Measurements from ENCODE around the gene PNPLA7.
"Not testable (repeated sequence)": the region's sequence is repeated elsewhere in the genome, so short reads cannot be mapped to it uniquely, and the experiment has no call there.

Gene PNPLA7

GRCh38 chr9:137543237-137543963 is 6.8 kb downstream of the PNPLA7 start:
- Histone ChIP-seq H3K4me3 (ENCODE audit: low read length in 2 of 2) (no peak overlapping the region), H3K36me3 (ENCODE audit: control insufficient read depth in 2 of 2, insufficient read depth in 2 of 2, low read length in 2 of 2) (peaks cover 0 to 2% of the 10 kb centered on the region in 2 donors), H3K27ac (ENCODE audit: low read depth in 2 of 2, low read length in 2 of 2) (no peak overlapping the region), H3K4me1 (ENCODE audit: control insufficient read depth in 2 of 2, insufficient read depth in 2 of 2, low read length in 2 of 2) (peaks cover 0 to 3% of the 10 kb centered on the region in 2 donors), H3K27me3 (ENCODE audit: control insufficient read depth in 2 of 2, insufficient read depth in 2 of 2, low read length in 2 of 2) (no peaks in the 10 kb centered on the region), H3K9me3 (ENCODE audit: control insufficient read depth in 2 of 2, low read length in 2 of 2) (no peaks in the 10 kb centered on the region), H3K9ac (ENCODE audit: low read depth in 1 of 2, low read length in 2 of 2) (no peak overlapping the region)

- H3K36me3 ChIP-seq (ENCODE audit: control insufficient read depth in 2 of 2, insufficient read depth in 2 of 2, low read length in 2 of 2): peaks cover 0 to 2% of the 10 kb centered on the region in 2 donors
- no peaks in the 10 kb centered on the region for H3K9me3 ChIP-seq (ENCODE audit: control insufficient read depth in 2 of 2, low read length in 2 of 2)
- H3K4me3 ChIP-seq (ENCODE audit: low read length in 2 of 2): no peak overlapping the region
- H3K9ac ChIP-seq (ENCODE audit: low read depth in 1 of 2, low read length in 2 of 2): no peak overlapping the region
- no peaks in the 10 kb centered on the region for H3K27me3 ChIP-seq (ENCODE audit: control insufficient read depth in 2 of 2, insufficient read depth in 2 of 2, low read length in 2 of 2)
- no peak overlapping the region for H3K27ac ChIP-seq (ENCODE audit: low read depth in 2 of 2, low read length in 2 of 2)
- H3K4me1 ChIP-seq (ENCODE audit: control insufficient read depth in 2 of 2, insufficient read depth in 2 of 2, low read length in 2 of 2): peaks cover 0 to 3% of the 10 kb centered on the region in 2 donors
Measured at GRCh38 chr9:137542486-137542885, 7.7 kb downstream of the PNPLA7 start.

- H3K9ac ChIP-seq (ENCODE audit: low read depth in 1 of 2, low read length in 2 of 2): no peak overlapping the region
- no peak overlapping the region for H3K27ac ChIP-seq (ENCODE audit: low read depth in 2 of 2, low read length in 2 of 2)
- no peaks in the 10 kb centered on the region for H3K9me3 ChIP-seq (ENCODE audit: control insufficient read depth in 2 of 2, low read length in 2 of 2)
- peaks cover 0 to 2% of the 10 kb centered on the region in 2 donors for H3K36me3 ChIP-seq (ENCODE audit: control insufficient read depth in 2 of 2, insufficient read depth in 2 of 2, low read length in 2 of 2)
- peaks cover 0 to 3% of the 10 kb centered on the region in 2 donors for H3K4me1 ChIP-seq (ENCODE audit: control insufficient read depth in 2 of 2, insufficient read depth in 2 of 2, low read length in 2 of 2)
- H3K27me3 ChIP-seq (ENCODE audit: control insufficient read depth in 2 of 2, insufficient read depth in 2 of 2, low read length in 2 of 2): no peaks in the 10 kb centered on the region
- no peak overlapping the region for H3K4me3 ChIP-seq (ENCODE audit: low read length in 2 of 2)
Measured at GRCh38 chr9:137540536-137540935, 9.7 kb downstream of the PNPLA7 start.

GRCh38 chr9:137538058-137538457 is 12.1 kb downstream of the PNPLA7 start:
- Histone ChIP-seq H3K27ac (ENCODE audit: low read depth in 2 of 2, low read length in 2 of 2) (no peak overlapping the region), H3K9ac (ENCODE audit: low read depth in 1 of 2, low read length in 2 of 2) (no peak overlapping the region), H3K27me3 (ENCODE audit: control insufficient read depth in 2 of 2, insufficient read depth in 2 of 2, low read length in 2 of 2) (no peaks in the 10 kb centered on the region), H3K36me3 (ENCODE audit: control insufficient read depth in 2 of 2, insufficient read depth in 2 of 2, low read length in 2 of 2) (peaks cover 0 to 2% of the 10 kb centered on the region in 2 donors), H3K9me3 (ENCODE audit: control insufficient read depth in 2 of 2, low read length in 2 of 2) (no peaks in the 10 kb centered on the region), H3K4me3 (ENCODE audit: low read length in 2 of 2) (no peak overlapping the region), H3K4me1 (ENCODE audit: control insufficient read depth in 2 of 2, insufficient read depth in 2 of 2, low read length in 2 of 2) (peaks cover 4 to 9% of the 10 kb centered on the region in 2 donors)

GRCh38 chr9:137536594-137537131 is 13.5 kb downstream of the PNPLA7 start:
- H3K9ac ChIP-seq (ENCODE audit: low read depth in 1 of 2, low read length in 2 of 2); H3K27ac ChIP-seq (ENCODE audit: low read depth in 2 of 2, low read length in 2 of 2); H3K4me3 ChIP-seq (ENCODE audit: low read length in 2 of 2); H3K27me3 ChIP-seq (ENCODE audit: control insufficient read depth in 2 of 2, insufficient read depth in 2 of 2, low read length in 2 of 2); H3K9me3 ChIP-seq (ENCODE audit: control insufficient read depth in 2 of 2, low read length in 2 of 2); H3K4me1 ChIP-seq (ENCODE audit: control insufficient read depth in 2 of 2, insufficient read depth in 2 of 2, low read length in 2 of 2); H3K36me3 ChIP-seq (ENCODE audit: control insufficient read depth in 2 of 2, insufficient read depth in 2 of 2, low read length in 2 of 2): not testable (repeated sequence)

- no peaks in the 10 kb centered on the region for H3K9me3 ChIP-seq (ENCODE audit: control insufficient read depth in 2 of 2, low read length in 2 of 2)
- H3K4me3 ChIP-seq (ENCODE audit: low read length in 2 of 2): no peak overlapping the region
- no peak overlapping the region for H3K27ac ChIP-seq (ENCODE audit: low read depth in 2 of 2, low read length in 2 of 2)
- H3K27me3 ChIP-seq (ENCODE audit: control insufficient read depth in 2 of 2, insufficient read depth in 2 of 2, low read length in 2 of 2): no peaks in the 10 kb centered on the region
- peaks cover 4 to 12% of the 10 kb centered on the region in 2 donors for H3K4me1 ChIP-seq (ENCODE audit: control insufficient read depth in 2 of 2, insufficient read depth in 2 of 2, low read length in 2 of 2)
- H3K36me3 ChIP-seq (ENCODE audit: control insufficient read depth in 2 of 2, insufficient read depth in 2 of 2, low read length in 2 of 2): no peaks in the 10 kb centered on the region
- no peak overlapping the region for H3K9ac ChIP-seq (ENCODE audit: low read depth in 1 of 2, low read length in 2 of 2)
Measured at GRCh38 chr9:137535120-137535428, 15.1 kb downstream of the PNPLA7 start.

GRCh38 chr9:137534256-137535119 is 15.7 kb downstream of the PNPLA7 start:
- no peak overlapping the region for H3K4me3 ChIP-seq (ENCODE audit: low read length in 2 of 2)
- H3K9me3 ChIP-seq (ENCODE audit: control insufficient read depth in 2 of 2, low read length in 2 of 2): no peaks in the 10 kb centered on the region
- H3K9ac ChIP-seq (ENCODE audit: low read depth in 1 of 2, low read length in 2 of 2): no peak overlapping the region
- peaks cover 4 to 12% of the 10 kb centered on the region in 2 donors for H3K4me1 ChIP-seq (ENCODE audit: control insufficient read depth in 2 of 2, insufficient read depth in 2 of 2, low read length in 2 of 2)
- no peak overlapping the region for H3K27ac ChIP-seq (ENCODE audit: low read depth in 2 of 2, low read length in 2 of 2)
- no peaks in the 10 kb centered on the region for H3K36me3 ChIP-seq (ENCODE audit: control insufficient read depth in 2 of 2, insufficient read depth in 2 of 2, low read length in 2 of 2)
- no peaks in the 10 kb centered on the region for H3K27me3 ChIP-seq (ENCODE audit: control insufficient read depth in 2 of 2, insufficient read depth in 2 of 2, low read length in 2 of 2)

GRCh38 chr9:137532891-137533468 is 17.2 kb downstream of the PNPLA7 start:
- not testable (repeated sequence) for H3K27me3 ChIP-seq (ENCODE audit: control insufficient read depth in 2 of 2, insufficient read depth in 2 of 2, low read length in 2 of 2); H3K9ac ChIP-seq (ENCODE audit: low read depth in 1 of 2, low read length in 2 of 2); H3K27ac ChIP-seq (ENCODE audit: low read depth in 2 of 2, low read length in 2 of 2); H3K36me3 ChIP-seq (ENCODE audit: control insufficient read depth in 2 of 2, insufficient read depth in 2 of 2, low read length in 2 of 2); H3K4me3 ChIP-seq (ENCODE audit: low read length in 2 of 2); H3K9me3 ChIP-seq (ENCODE audit: control insufficient read depth in 2 of 2, low read length in 2 of 2)
- H3K4me1 ChIP-seq (ENCODE audit: control insufficient read depth in 2 of 2, insufficient read depth in 2 of 2, low read length in 2 of 2): peaks cover 4 to 12% of the 10 kb centered on the region in 2 donors

GRCh38 chr9:137531099-137531765 is 19.0 kb downstream of the PNPLA7 start:
- no peaks in the 10 kb centered on the region for H3K27me3 ChIP-seq (ENCODE audit: control insufficient read depth in 2 of 2, insufficient read depth in 2 of 2, low read length in 2 of 2)
- no peaks in the 10 kb centered on the region for H3K9me3 ChIP-seq (ENCODE audit: control insufficient read depth in 2 of 2, low read length in 2 of 2)
- no peak overlapping the region for H3K4me3 ChIP-seq (ENCODE audit: low read length in 2 of 2)
- peaks cover 4 to 12% of the 10 kb centered on the region in 2 donors for H3K4me1 ChIP-seq (ENCODE audit: control insufficient read depth in 2 of 2, insufficient read depth in 2 of 2, low read length in 2 of 2)
- no peak overlapping the region for H3K27ac ChIP-seq (ENCODE audit: low read depth in 2 of 2, low read length in 2 of 2)
- H3K36me3 ChIP-seq (ENCODE audit: control insufficient read depth in 2 of 2, insufficient read depth in 2 of 2, low read length in 2 of 2): no peaks in the 10 kb centered on the region
- H3K9ac ChIP-seq (ENCODE audit: low read depth in 1 of 2, low read length in 2 of 2): no peak overlapping the region
